Smooth muscle cell (in vitro differentiated cells): ENCODE measurements around the gene ZNRF2. TPM values are rescaled to one million over a fixed set of nuclear protein-coding genes. Genes with fewer than 3 reads are reported as not detected.

Experiments
- DNase-seq: peaks from one replicate; lab custom pipeline; 2025; ENCODE audit not compliant: unreplicated experiment; lab: John Stamatoyannopoulos, UW
- H2AFZ ChIP-seq: fragments of 200-600 bp; sonication (generic); 2 replicates; pipeline ENCODE4 v1.6.0; 2016; ENCODE audit warnings: antibody characterized with exemption, low read depth, mild to moderate bottlenecking
- H3F3A ChIP-seq: fragments of 200-600 bp; sonication (generic); 2 replicates; pipeline ENCODE4 v1.6.0; 2017; ENCODE audit warnings: antibody characterized with exemption, low read depth
- H3K27ac ChIP-seq: fragments of 200-600 bp; sonication (generic); 2 replicates; pipeline ENCODE4 v1.5.1; 2016; ENCODE audit warnings: low read depth, mild to moderate bottlenecking
- H3K27me3 ChIP-seq: fragments of 200-600 bp; sonication (generic); 2 replicates; pipeline ENCODE4 v1.6.1; 2016; ENCODE audit warnings: low read depth, mild to moderate bottlenecking
- H3K36me3 ChIP-seq: fragments of 200-600 bp; sonication (generic); 2 replicates; pipeline ENCODE4 v1.5.1; 2016; ENCODE audit warnings: low read depth
- H3K4me1 ChIP-seq: fragments of 200-600 bp; sonication (generic); 2 replicates; pipeline ENCODE4 v1.5.1; 2016; ENCODE audit warnings: low read depth
- H3K4me2 ChIP-seq: fragments of 200-600 bp; sonication (generic); 2 replicates; pipeline ENCODE4 v1.6.0; 2016; ENCODE audit warnings: mild to moderate bottlenecking
- H3K4me3 ChIP-seq: fragments of 200-600 bp; sonication (generic); 2 replicates; pipeline ENCODE4 v1.5.1; 2016; ENCODE audit warnings: mild to moderate bottlenecking
- H3K79me2 ChIP-seq: fragments of 200-600 bp; sonication (generic); 2 replicates; pipeline ENCODE4 v1.6.0; 2016; ENCODE audit warnings: low read depth, mild to moderate bottlenecking
- H3K9ac ChIP-seq: fragments of 200-600 bp; sonication (generic); 2 replicates; pipeline ENCODE4 v1.6.0; 2016; ENCODE audit warnings: low read depth
- H3K9me3 ChIP-seq: fragments of 200-600 bp; sonication (generic); replicated peaks from 2 replicates; pipeline ENCODE4 v1.5.1; 2016; ENCODE audit warnings: low read depth
- H4K20me1 ChIP-seq: fragments of 200-600 bp; sonication (generic); 2 replicates; pipeline ENCODE4 v1.6.0; 2016; ENCODE audit warnings: low read depth
- CTCF ChIP-seq: fragments of 200-600 bp; sonication (generic); IDR thresholded peaks from 2 replicates; pipeline ENCODE4 v1.5.1; 2017; ENCODE audit warnings: borderline replicate concordance, mild to moderate bottlenecking, antibody characterized with exemption; ENCODE audit not compliant: insufficient read depth, poor library complexity, severe bottlenecking
- WGBS: methylation state at CpG from one replicate; pipeline ENCODE4 v1.1.7; 2016; ENCODE audit warnings: low lambda C conversion rate; 5-methylcytosine and 5-hydroxymethylcytosine counted together
- polyA plus RNA-seq: library from polyadenylated mRNA; unstranded; fragments of >200 nt; fragmentation: Nextera tagmentation; extraction: Ambion mirVana; gene quantifications from 2 replicates; pipeline ENCODE4 v1.2.1, GENCODE V29; 2016
- total RNA-seq: library from RNA; depleted of rRNA; stranded (reverse); fragments of >200 nt; gene quantifications from 2 replicates; pipeline ENCODE4 v1.2.3, GENCODE V29; 2014

The ZNRF2 gene
- total and polyA plus RNA-seq, 2 experiments from 2014 or later, result 2.1 to 13.5 TPM

DNA sequence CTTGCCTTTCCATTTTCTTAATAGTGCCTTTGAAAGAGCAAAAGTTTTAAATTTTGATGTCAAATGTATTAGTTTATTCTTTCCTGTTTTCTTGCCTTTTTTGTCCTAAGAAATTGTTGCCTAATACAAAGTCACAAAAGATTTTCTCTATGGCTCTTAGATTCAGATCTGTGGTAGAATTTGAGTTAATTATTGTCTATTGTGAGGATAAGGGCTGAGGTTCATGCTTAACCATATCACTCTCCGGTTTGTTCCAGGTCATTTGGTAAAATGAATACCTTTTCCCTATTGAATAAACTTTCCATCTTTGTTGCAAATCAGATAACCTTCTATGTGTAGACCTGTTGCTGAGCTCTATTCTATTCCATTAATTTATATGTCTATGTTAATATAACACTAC lies 98.2 kb downstream of the ZNRF2 start:
- Histone ChIP-seq H3K4me2 (no peak overlapping the region), H2AFZ (no peak overlapping the region), H3K27me3 (no peaks in the 10 kb centered on the region), H3K9me3 (no peaks in the 10 kb centered on the region), H3K27ac (no peak overlapping the region), H3K4me3 (no peak overlapping the region), H4K20me1 (no peaks in the 10 kb centered on the region), H3K36me3 (no peaks in the 10 kb centered on the region), H3F3A (no peaks in the 10 kb centered on the region), H3K4me1 (no peaks in the 10 kb centered on the region), H3K79me2 (no peaks in the 10 kb centered on the region), H3K9ac (no peak overlapping the region)
- 100% methylated on average over 1 of the region's 1 CpG for WGBS
- no peak for TF ChIP-seq CTCF
- no peak for DNase-seq

- Histone ChIP-seq H3K9ac (no peak overlapping the region), H3K4me1 (no peaks in the 10 kb centered on the region), H3K79me2 (no peaks in the 10 kb centered on the region), H2AFZ (no peak overlapping the region), H3F3A (peaks cover 8% of the 10 kb centered on the region), H3K27me3 (no peaks in the 10 kb centered on the region), H3K4me2 (no peak overlapping the region), H3K36me3 (no peaks in the 10 kb centered on the region), H4K20me1 (no peaks in the 10 kb centered on the region), H3K9me3 (no peaks in the 10 kb centered on the region), H3K27ac (no peak overlapping the region), H3K4me3 (no peak overlapping the region)
- TF ChIP-seq CTCF, result no peak
- DNase-seq, result no peak
- 94% methylated on average over 3 of the region's 3 CpGs for WGBS
These were observed 105.4 kb downstream of the ZNRF2 start for GRCh38 chr7:30389791-30390190.

- H3K27me3 ChIP-seq, result no peaks in the 10 kb centered on the region
- no peak overlapping the region for H3K27ac ChIP-seq
- H3K4me2 ChIP-seq, result no peak overlapping the region
- TF ChIP-seq CTCF, result no peak
- no peak overlapping the region for H3K4me3 ChIP-seq
- H3K4me1 ChIP-seq, result no peaks in the 10 kb centered on the region
- peaks cover 8% of the 10 kb centered on the region for H3F3A ChIP-seq
- H2AFZ ChIP-seq, result no peak overlapping the region
- DNase-seq, result no peak
- no peaks in the 10 kb centered on the region for H3K9me3 ChIP-seq
- 69% methylated on average over 8 of the region's 8 CpGs for WGBS
- H3K36me3 ChIP-seq, result no peaks in the 10 kb centered on the region
- no peak overlapping the region for H3K9ac ChIP-seq
- H3K79me2 ChIP-seq, result no peaks in the 10 kb centered on the region
- H4K20me1 ChIP-seq, result no peaks in the 10 kb centered on the region
These were observed 106.6 kb downstream of the ZNRF2 start for GRCh38 chr7:30390736-30391636.

DNA sequence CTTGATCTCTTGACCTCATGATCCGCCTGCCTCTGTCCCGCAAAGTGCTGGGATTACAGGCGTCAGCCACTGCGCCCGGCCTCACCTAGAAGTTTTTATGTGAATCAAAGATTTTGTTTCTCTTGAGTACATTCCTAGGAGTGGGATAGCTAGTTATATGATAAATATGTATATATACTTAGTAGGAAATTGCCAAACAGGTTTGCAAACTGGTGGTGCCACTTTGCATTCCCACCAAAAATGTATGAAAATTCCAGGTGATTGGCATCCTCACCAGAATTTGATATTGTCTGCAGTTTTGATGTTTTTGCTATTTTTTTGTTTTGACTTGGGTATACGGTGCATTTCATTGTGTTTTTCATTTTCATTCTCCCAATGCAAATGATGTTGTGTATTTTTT lies 107.4 kb downstream of the ZNRF2 start:
- TF ChIP-seq CTCF, result no peak
- DNase-seq, result no peak
- Histone ChIP-seq H2AFZ (no peak overlapping the region), H3K79me2 (no peaks in the 10 kb centered on the region), H3K4me1 (no peaks in the 10 kb centered on the region), H3K27me3 (no peaks in the 10 kb centered on the region), H4K20me1 (no peaks in the 10 kb centered on the region), H3K36me3 (no peaks in the 10 kb centered on the region), H3K27ac (no peak overlapping the region), H3F3A (peaks cover 8% of the 10 kb centered on the region), H3K9me3 (no peaks in the 10 kb centered on the region), H3K4me2 (no peak overlapping the region), H3K9ac (no peak overlapping the region), H3K4me3 (no peak overlapping the region)
- WGBS, result 92% methylated on average over 6 of the region's 6 CpGs
